H4 (cell line): ENCODE results near the gene ANXA7. TPM values are rescaled to one million over a fixed set of nuclear protein-coding genes. Genes with fewer than 3 reads are reported as not detected.
"Not testable (repeated sequence)": the region's sequence is repeated elsewhere in the genome, so short reads cannot be mapped to it uniquely, and the experiment has no call there.

Experiments
- DNase-seq: peaks from one replicate; pipeline ENCODE4 v3.0.0-alpha.2; 2015; ENCODE audit warnings: low spot score
- total RNA-seq: library from RNA; depleted of rRNA; stranded (reverse); fragments of >200 nt; shearing (Covaris generic); gene quantifications from 2 replicates; pipeline ENCODE4 v1.2.3, GENCODE V29; 2014; rRNA removed

The ANXA7 gene
- total RNA-seq, 1 experiment from 2014 or later: 143 TPM

GRCh38 chr10:73339436-73339835 is 74.4 kb downstream of the ANXA7 start:
- DNase-seq: no peak

DNA sequence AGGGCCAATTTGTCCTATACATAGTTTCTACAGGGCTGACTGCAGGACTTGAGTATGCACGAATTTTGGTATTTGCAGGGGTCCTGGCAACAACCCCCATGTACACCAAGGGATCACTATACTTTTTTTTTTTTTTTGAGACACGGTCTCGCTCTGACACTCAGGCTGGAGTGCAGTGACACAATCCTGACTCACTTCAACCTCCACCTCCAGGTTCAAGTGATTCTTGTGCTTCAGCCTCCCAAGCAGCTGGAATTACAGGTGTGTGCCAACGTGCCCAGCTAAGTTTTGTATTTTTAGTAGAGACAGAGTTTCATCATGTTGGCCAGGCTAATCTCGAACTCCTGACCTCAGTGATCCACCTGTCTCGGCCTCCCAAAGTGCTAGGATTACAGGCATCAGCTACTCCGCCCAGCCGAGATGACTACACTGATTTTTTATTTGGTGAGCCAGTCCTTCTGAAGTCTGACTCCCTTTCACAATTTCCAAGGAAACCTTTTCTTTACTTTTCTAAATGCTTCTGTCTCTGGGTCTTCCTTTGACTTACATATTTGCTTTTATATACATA is 75.0 kb downstream of the ANXA7 start:
- DNase-seq: no peak

DNA sequence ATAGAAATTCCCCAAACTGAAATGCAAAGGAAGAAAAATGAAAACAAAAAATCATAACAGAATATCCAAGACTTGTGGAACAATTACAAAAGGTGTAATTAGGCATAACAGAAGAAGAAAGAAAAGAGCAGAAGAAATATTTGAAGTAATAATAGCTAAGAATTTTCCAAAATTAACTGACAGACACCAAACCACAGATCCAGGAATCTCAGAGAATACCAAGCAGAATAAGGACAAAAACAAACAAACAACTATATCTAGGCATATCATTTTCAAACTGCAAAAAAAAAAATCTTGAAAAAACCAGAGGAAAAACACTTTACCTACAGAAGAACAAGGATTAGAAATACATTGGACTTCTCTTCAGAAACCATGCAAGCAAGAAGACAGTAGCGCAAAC is 80.7 kb downstream of the ANXA7 start:
- no peak for DNase-seq

DNA sequence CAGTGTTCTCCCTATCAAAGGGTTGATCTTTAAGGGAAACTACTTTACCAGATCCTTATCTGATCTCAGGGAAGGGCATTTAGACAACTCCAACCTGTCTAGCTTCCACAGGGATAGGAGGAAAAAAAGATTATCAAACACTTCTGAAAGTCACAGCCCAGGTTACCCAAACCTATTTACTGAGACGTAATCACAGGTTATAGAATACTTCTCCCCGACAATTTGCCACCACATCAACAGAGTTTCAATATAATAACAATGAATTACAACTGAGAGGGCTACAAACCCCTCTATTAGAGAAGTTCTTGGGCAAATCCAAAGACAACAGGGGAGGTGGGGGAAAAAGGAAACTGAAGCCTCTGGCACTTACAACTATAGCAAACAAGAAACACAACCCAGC is 81.5 kb downstream of the ANXA7 start:
- DNase-seq: no peak

DNA sequence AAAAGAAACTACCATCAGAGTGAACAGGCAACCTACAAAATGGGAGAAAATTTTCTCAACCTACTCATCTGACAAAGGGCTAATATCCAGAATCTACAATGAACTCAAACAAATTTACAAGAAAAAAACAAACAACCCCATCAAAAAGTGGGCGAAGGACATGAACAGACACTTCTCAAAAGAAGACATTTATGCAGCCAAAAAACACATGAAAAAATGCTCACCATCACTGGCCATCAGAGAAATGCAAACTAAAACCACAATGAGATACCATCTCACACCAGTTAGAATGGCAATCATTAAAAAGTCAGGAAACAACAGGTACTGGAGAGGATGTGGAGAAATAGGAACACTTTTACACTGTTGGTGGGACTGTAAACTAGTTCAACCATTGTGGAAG is 85.3 kb downstream of the ANXA7 start:
- DNase-seq: not testable (repeated sequence)

DNA sequence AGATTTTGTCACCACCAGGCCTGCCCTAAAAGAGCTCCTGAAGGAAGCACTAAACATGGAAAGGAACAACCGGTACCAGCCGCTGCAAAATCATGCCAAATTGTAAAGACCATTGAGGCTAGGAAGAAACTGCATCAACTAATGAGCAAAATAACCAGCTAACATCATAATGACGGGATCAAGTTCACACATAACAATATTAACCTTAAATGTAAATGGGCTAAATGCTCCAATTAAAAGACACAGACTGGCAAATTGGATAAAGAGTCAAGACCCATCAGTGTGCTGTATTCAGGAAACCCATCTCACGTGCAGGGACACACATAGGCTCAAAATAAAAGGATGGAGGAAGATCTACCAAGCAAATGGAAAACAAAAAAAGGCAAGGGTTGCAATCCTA is 88.6 kb downstream of the ANXA7 start:
- not testable (repeated sequence) for DNase-seq

Other genes starting within 250 kb of the ANXA7 start
- 41.1 and 49.9 TPM in 2 replicates for gene ECD, start 246.1 kb downstream of the ANXA7 start, total RNA-seq
- 6.8 and 11.6 TPM in 2 replicates for gene FAM149B1, start 245.9 kb downstream of the ANXA7 start, total RNA-seq
- gene DNAJC9, start 166.8 kb downstream of the ANXA7 start, total RNA-seq: 73.3 and 80.1 TPM in 2 replicates
- gene MRPS16, start 161.4 kb downstream of the ANXA7 start, total RNA-seq: 57.6 and 71.6 TPM in 2 replicates
- 0.18 and 0.54 TPM in 2 replicates for gene CFAP70, start 55.2 kb downstream of the ANXA7 start, total RNA-seq
- gene MSS51, start 19.5 kb upstream of the ANXA7 start, total RNA-seq: 0.12 TPM in 1 of 2 replicates, not detected in the other
- 11.3 and 13.4 TPM in 2 replicates for gene PPP3CB, start 82.0 kb upstream of the ANXA7 start, total RNA-seq
- gene USP54, start 177.3 kb upstream of the ANXA7 start, total RNA-seq: 16.6 and 19.1 TPM in 2 replicates
- gene MYOZ1, start 227.4 kb upstream of the ANXA7 start, total RNA-seq: 0.33 TPM in 1 of 2 replicates, not detected in the other
- gene SYNPO2L, start 242.0 kb upstream of the ANXA7 start, total RNA-seq: 0.02 TPM in 1 of 2 replicates, not detected in the other